Adrenal gland (tissue), 12 donors: ENCODE measurements around the gene CCL28. TPM values are rescaled to one million over a fixed set of nuclear protein-coding genes. Genes with fewer than 3 reads are reported as not detected.
A peak's percentile ranks its signal among the peaks of the same experiment; 100 is the strongest.

Source experiments
- DNase-seq, 7 donors: peaks; one replicate each; pipeline ENCODE4 v3.0.0-alpha.2; 2019 to 2020
- H3K27ac ChIP-seq, 5 donors: fragments of 200-600 bp; sonication (generic) in 4 of 5; 1 replicate in 3 of 5; 2 replicates in 2 of 5; pipeline versions ENCODE4 v1.5.1 to v1.8.0; 2016 to 2020; ENCODE audit warnings: mild to moderate bottlenecking in 1 of 5
- H3K27me3 ChIP-seq: fragments of 200-600 bp; 2 replicates; pipeline ENCODE4 v1.8.0; 2021
- H3K36me3 ChIP-seq, 2 donors: fragments of 200-600 bp; replicated peaks in 1 of 2; 1 replicate in 1 of 2; 2 replicates in 1 of 2; pipeline versions ENCODE4 v1.5.1 to v1.8.0; 2018 to 2022
- H3K4me1 ChIP-seq, 2 donors: fragments of 200-600 bp; replicated peaks in 1 of 2; 1 replicate in 1 of 2; 2 replicates in 1 of 2; pipeline versions ENCODE4 v1.5.1 to v1.8.0; 2018 to 2021
- H3K4me3 ChIP-seq, 4 donors: fragments of 200-600 bp; sonication (generic) in 3 of 4; one replicate each; pipeline ENCODE4 v1.5.1; 2016 to 2018
- H3K9me3 ChIP-seq, 3 donors: fragments of 200-600 bp; sonication (generic) in 1 of 3; replicated peaks in 1 of 3; 1 replicate in 2 of 3; 2 replicates in 1 of 3; pipeline versions ENCODE4 v1.5.1 to v1.8.0; 2016 to 2021
- POLR2A ChIP-seq, 2 donors: fragments of 450-650 bp; IDR thresholded peaks; one replicate each; pipeline ENCODE4 v1.6.1; 2017; ENCODE audit warnings: antibody characterized with exemption in 2 of 2, mild to moderate bottlenecking in 2 of 2, moderate library complexity in 1 of 2
- WGBS, 4 donors: extraction: QIAGEN DNeasy Blood & Tissue Kit in 2 of 4; methylation state at CpG; one replicate each; pipeline versions ENCODE4 v1.1.5 to v1.1.7; 2013 to 2017; 5-methylcytosine and 5-hydroxymethylcytosine counted together
- intact Hi-C, 2 donors: fragments of 100-400 bp; cut with DNase I; formaldehyde crosslinking; loops; one replicate each; pipeline versions ENCODE4 v1.14.1 to v1.15.0; 2022 to 2023
- polyA plus RNA-seq, 3 donors: library from polyadenylated mRNA; stranded (reverse); fragments of 200-250 nt in 2 of 3; fragments of 350-450 nt in 1 of 3; fragmentation: Illumina TruSeq in 1 of 3; extraction: RNeasy Lipid Tissue Mini Kit (QIAGEN cat#74804) in 1 of 3; gene quantifications; one replicate each; pipeline ENCODE4 v1.2.3, GENCODE V29; 2013 to 2014
- total RNA-seq, 9 donors: library from RNA; depleted of rRNA in 4 of 9; stranded (reverse); fragments of >200 nt in 4 of 9; fragments of 120-200 nt in 1 of 9; fragmentation: NEBNext Ultra II Directional in 1 of 9; extraction: Animal tissue kit (Norgen Biotek cat#: 25700) in 1 of 9; gene quantifications; one replicate each; pipeline versions ENCODE4 v1.1.0 to v1.2.4, GENCODE V29; 2013 to 2023
- TF ChIP-seq, protein P1 (sequence below), 6 experiments: fragments of 450-650 bp in 4 of 6; fragments of 200-600 bp in 2 of 6; sonication (generic) in 1 of 6; IDR thresholded peaks; 1 replicate in 5 of 6; 2 replicates in 1 of 6; pipeline versions ENCODE4 v1.5.1 to v1.8.0; 2016 to 2021; ENCODE audit warnings: antibody characterized with exemption in 6 of 6, mild to moderate bottlenecking in 2 of 6, moderate library complexity in 1 of 6
- donor health status: healthy with polysubstance abuse.
- donor health status: Bipolar disorder and iron deficiency.
- donor health status: DM: yes; HTN: yes; CAD: no.
- donor health status: DM: no; HTN: no; CAD: no.
- donor health status: DM: no; HTN: no; CAD: no.
- donor health status: DM: yes; HTN: yes; CAD: no.

Gene CCL28
- total and polyA plus RNA-seq, 12 donors: 0.12 to 2.4 (median 1.00) TPM

DNA sequence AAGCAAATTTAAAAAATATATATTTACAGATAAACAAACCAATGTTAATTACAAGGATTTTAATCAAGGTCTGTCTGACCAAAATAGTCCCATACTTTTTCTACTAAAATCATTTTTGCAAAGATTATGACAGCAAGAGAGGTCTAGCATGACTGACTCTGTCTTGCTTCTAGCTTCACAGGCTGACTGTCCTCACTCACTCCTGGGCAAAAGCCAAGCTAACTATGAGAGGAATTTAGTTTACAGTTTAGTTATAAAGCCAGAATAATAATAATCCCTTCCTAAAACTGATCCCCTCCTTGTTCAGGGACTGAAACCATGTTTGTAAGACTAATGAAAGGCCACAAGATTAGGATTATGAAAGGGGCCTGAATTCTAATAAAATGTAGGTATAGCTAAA, 53.5 kb downstream of the CCL28 start:
- Histone ChIP-seq H3K4me1 (no peaks in the 10 kb centered on the region), H3K9me3 (peaks cover 0 to 5% (median 0%) of the 10 kb centered on the region in 3 donors), H3K27me3 (no peaks in the 10 kb centered on the region), H3K36me3 (no peaks in the 10 kb centered on the region), H3K4me3 (no peak overlapping the region), H3K27ac (no peak overlapping the region)
- intact Hi-C loops: no loop called here
- TF ChIP-seq POLR2A (IDR thresholded peaks at IDR 0.05): no peak
- TF ChIP-seq, protein P1, sequence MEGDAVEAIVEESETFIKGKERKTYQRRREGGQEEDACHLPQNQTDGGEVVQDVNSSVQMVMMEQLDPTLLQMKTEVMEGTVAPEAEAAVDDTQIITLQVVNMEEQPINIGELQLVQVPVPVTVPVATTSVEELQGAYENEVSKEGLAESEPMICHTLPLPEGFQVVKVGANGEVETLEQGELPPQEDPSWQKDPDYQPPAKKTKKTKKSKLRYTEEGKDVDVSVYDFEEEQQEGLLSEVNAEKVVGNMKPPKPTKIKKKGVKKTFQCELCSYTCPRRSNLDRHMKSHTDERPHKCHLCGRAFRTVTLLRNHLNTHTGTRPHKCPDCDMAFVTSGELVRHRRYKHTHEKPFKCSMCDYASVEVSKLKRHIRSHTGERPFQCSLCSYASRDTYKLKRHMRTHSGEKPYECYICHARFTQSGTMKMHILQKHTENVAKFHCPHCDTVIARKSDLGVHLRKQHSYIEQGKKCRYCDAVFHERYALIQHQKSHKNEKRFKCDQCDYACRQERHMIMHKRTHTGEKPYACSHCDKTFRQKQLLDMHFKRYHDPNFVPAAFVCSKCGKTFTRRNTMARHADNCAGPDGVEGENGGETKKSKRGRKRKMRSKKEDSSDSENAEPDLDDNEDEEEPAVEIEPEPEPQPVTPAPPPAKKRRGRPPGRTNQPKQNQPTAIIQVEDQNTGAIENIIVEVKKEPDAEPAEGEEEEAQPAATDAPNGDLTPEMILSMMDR (IDR thresholded peaks at IDR 0.05): no peak
- DNase-seq: no peak

DNA sequence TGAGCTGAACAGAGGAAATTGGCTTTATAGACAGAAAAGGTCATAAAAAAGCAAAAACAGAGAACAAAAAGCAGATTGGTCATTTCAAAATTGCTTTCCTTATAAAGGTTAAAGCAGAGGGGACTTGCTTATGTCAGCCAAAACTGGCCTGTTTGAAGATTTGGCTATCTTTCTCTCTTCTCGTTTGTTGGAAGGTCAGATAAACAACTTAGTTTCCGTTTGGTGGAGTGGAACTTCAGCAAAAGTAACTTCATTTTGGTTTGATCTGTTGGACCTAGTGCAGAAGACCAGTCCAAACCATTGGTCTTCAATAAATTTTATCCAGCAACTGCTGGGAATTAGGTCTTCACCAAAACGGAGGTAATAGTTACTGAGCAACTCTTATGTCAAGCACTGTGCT, 53.9 kb downstream of the CCL28 start:
- DNase-seq: no peak
- peaks cover 0 to 5% (median 0%) of the 10 kb centered on the region in 3 donors for H3K9me3 ChIP-seq
- no peak for TF ChIP-seq POLR2A (IDR thresholded peaks at IDR 0.05)
- TF ChIP-seq, protein P1 (IDR thresholded peaks at IDR 0.05): no peak
- no peaks in the 10 kb centered on the region for H3K4me1 ChIP-seq
- WGBS, 4 donors: 24 to 36% (median 25%) methylated on average over 3 of the region's 3 CpGs
- H3K4me3 ChIP-seq: no peak overlapping the region
- intact Hi-C loops: no loop called here
- no peak overlapping the region for H3K27ac ChIP-seq
- no peaks in the 10 kb centered on the region for H3K36me3 ChIP-seq
- no peaks in the 10 kb centered on the region for H3K27me3 ChIP-seq

DNA sequence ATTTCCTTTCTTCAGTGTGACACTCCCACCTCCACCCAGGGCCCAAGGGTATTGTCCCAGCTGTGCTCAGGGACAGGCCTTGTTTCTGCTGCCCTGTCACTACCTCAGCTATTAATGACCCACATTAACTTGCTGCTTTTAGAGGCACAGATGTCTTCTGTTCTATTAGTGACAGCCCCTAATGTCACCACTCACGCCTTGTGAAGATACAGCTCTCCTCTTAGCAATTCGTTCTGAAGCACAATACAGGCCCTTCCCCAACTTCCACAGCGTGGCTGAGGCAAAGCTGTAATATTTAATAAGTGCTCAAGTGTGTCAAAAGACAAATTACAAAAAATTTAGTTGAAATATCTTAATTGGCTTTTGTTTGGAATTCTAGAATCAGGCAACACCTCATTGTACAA, 54.3 kb downstream of the CCL28 start:
- Histone ChIP-seq H3K9me3 (peaks cover 0 to 5% (median 0%) of the 10 kb centered on the region in 3 donors), H3K4me3 (no peak overlapping the region), H3K27me3 (no peaks in the 10 kb centered on the region), H3K4me1 (no peaks in the 10 kb centered on the region), H3K27ac (peak overlapping the region in 1 of 5 donors; percentile 48), H3K36me3 (no peaks in the 10 kb centered on the region)
- DNase-seq: no peak
- intact Hi-C loops: no loop called here
- 59 to 69% (median 65%) methylated on average over 3 of the region's 3 CpGs for WGBS, 4 donors
- TF ChIP-seq, protein P1 (IDR thresholded peaks at IDR 0.05): no peak
- TF ChIP-seq POLR2A (IDR thresholded peaks at IDR 0.05): no peak

DNA sequence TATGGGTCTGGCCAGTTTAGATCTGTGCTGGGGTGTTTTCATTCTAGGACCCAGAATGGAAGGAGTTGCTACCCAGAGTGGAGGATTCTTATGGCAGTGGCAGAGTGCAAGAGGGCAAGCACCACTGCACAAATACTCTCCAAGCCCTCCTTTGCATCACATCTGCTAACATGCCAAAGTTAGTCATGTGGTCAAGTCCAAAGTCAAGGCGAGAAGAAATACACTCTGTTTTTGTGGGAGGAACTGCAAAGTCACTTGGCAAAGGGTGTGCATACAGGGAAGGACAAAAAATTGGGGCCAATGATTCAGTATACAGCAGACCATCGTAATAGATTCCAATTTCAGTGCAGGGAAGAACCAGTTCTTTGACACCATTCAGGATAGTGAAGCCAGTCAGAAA, 55.1 kb downstream of the CCL28 start:
- no peak for DNase-seq
- Histone ChIP-seq H3K27ac (no peak overlapping the region), H3K27me3 (no peaks in the 10 kb centered on the region), H3K4me3 (no peak overlapping the region), H3K9me3 (peaks cover 0 to 5% (median 0%) of the 10 kb centered on the region in 3 donors), H3K4me1 (no peaks in the 10 kb centered on the region), H3K36me3 (no peaks in the 10 kb centered on the region)
- 63 to 74% (median 69%) methylated on average over 2 of the region's 2 CpGs for WGBS, 4 donors
- TF ChIP-seq, protein P1 (IDR thresholded peaks at IDR 0.05): no peak
- no peak for TF ChIP-seq POLR2A (IDR thresholded peaks at IDR 0.05)
- intact Hi-C loops: no loop called here
